C4-2B (cell line): ENCODE results near the gene MAP4K5.

Experiments
- H3K27ac ChIP-seq: fragments of 450-650 bp; 2 replicates; pipeline ENCODE4 v1.5.1; 2017
- CTCF ChIP-seq: fragments of 450-650 bp; conservative IDR thresholded peaks from 2 replicates; pipeline ENCODE4 v1.5.1; 2017; ENCODE audit warnings: mild to moderate bottlenecking
- ZFX ChIP-seq: fragments of 450-650 bp; IDR thresholded peaks from 2 replicates; pipeline ENCODE4 v1.6.1; 2017

The MAP4K5 gene

DNA sequence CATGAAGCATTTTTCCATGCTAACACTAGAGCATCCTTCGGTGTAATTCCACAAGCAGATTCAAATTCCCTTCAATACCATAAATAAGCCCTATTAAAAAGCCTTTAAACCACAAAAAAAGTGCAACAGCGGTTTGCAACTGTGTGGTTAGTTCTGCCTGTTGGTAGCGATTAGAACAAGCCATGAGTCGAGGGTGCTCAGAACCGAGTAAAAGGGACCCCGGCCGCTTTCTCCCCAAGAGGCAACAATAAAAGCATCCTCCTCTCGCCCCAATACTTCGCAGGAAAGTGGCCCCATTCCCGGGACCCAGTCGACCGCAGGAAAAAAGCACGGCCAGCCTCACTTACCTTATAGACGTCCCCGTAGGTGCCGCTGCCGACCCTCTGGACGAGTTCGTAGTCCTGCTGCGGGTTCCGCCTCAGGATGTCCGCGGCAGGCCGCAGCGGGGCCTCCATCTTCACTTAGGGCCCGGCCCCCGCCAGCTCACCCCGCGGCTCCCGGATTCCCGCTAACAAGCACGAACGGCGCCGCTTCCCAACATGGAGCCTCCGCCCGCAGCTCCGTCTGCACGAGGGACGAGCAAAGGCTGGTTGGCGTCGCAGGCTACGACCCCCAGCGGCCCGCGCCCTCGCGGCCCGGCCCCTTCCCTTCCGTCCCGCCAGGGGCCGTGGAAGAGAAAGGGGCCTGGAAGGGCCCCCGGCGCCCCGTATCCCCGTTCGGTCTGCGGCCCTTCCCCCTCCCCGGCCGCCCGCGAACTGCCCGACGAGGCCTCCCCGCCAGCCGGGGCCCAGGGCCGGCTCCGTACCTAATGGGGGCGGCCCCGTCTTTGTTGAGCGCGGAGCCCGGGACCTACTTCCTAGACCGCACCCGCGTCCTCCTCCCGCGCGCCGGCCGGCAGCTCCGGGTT, 521 bp downstream of the MAP4K5 start:
- peak; percentile 91 for TF ChIP-seq ZFX
- TF ChIP-seq CTCF, result 0 out of 2 replicates have a peak, but pooled peaks have one; percentile 51
- H3K27ac ChIP-seq, result peak overlapping the region; percentile 87

DNA sequence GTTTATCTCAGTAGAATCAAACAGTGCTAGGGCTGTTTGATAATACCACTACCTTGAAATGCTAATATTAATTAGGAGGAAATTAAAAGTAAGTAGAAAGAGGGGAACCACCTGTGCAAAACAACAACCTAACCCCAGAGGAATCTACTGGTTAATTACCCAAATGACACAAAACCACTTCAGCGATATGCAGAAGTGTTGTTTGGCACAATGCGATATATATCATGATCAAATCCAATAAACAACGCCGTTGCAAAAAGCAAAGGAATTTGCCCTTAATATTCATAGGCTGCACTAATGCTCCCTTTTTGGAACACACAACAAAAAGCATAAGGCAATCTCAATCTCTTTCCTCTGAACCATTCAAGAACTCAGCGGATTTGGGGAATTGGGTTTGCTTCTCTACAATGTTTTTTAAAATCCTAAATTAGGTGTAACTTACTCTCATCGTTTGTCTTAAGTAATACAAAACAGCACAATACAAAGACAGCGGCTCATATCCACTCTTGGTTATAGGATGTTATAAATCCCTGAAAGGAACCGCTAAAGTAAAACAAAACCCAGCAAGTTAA, 1.5 kb downstream of the MAP4K5 start:
- TF ChIP-seq CTCF (no peak), ZFX (no peak)
- no peak overlapping the region for H3K27ac ChIP-seq

GRCh38 chr14:50530358-50530757, 2.0 kb downstream of the MAP4K5 start:
- TF ChIP-seq ZFX (no peak), CTCF (no peak)
- no peak overlapping the region for H3K27ac ChIP-seq

- no peak for TF ChIP-seq CTCF
- no peak for TF ChIP-seq ZFX
- H3K27ac ChIP-seq, result no peak overlapping the region
These were observed 2.8 kb downstream of the MAP4K5 start for GRCh38 chr14:50529288-50530179.

- no peak for TF ChIP-seq ZFX
- TF ChIP-seq CTCF, result no peak
- no peak overlapping the region for H3K27ac ChIP-seq
These were observed 4.4 kb downstream of the MAP4K5 start for GRCh38 chr14:50528000-50528399.

- H3K27ac ChIP-seq, result no peak overlapping the region
- TF ChIP-seq ZFX (no peak), CTCF (no peak)
These were observed 7.4 kb downstream of the MAP4K5 start for GRCh38 chr14:50524731-50525515.
